HepG2 (cell line): ENCODE data around the gene CDK6. TPM values are rescaled to one million over a fixed set of nuclear protein-coding genes. Genes with fewer than 3 reads are reported as not detected.

ENCODE experiments used
- ARID4A ChIP-seq: sonication (generic); formaldehyde crosslinking; IDR thresholded peaks from 2 replicates; pipeline ENCODE4 v1.5.0; 2020; ENCODE audit warnings: mild to moderate bottlenecking, missing genetic modification reagents, borderline replicate concordance
- BRD4 ChIP-seq: sonication (generic); formaldehyde crosslinking; IDR thresholded peaks from 2 replicates; pipeline ENCODE4 v1.4.0; 2020; ENCODE audit warnings: missing genetic modification reagents
- HES4 ChIP-seq: sonication (generic); formaldehyde crosslinking; IDR thresholded peaks from 2 replicates; pipeline ENCODE4 v1.9.0; 2021; ENCODE audit warnings: mild to moderate bottlenecking, missing genetic modification reagents, borderline replicate concordance
- ISL2 ChIP-seq: sonication (generic); formaldehyde crosslinking; IDR thresholded peaks from 2 replicates; pipeline ENCODE4 v1.5.0; 2020; ENCODE audit warnings: missing genetic modification reagents
- MXD3 ChIP-seq: IDR thresholded peaks from 2 replicates; pipeline ENCODE4 v1.6.1; 2016; ENCODE audit warnings: mild to moderate bottlenecking, missing biosample characterization, missing genetic modification reagents
- NFIB ChIP-seq: sonication (generic); formaldehyde crosslinking; IDR thresholded peaks from 2 replicates; pipeline ENCODE4 v1.9.0; 2021; ENCODE audit warnings: missing genetic modification reagents, mild to moderate bottlenecking, borderline replicate concordance
- SMAD3 ChIP-seq: sonication (generic); formaldehyde crosslinking; IDR thresholded peaks from 2 replicates; pipeline ENCODE4 v1.4.0; 2020; ENCODE audit warnings: missing genetic modification reagents
- SP1 ChIP-seq, 2 experiments: fragments of 450-650 bp in 1 of 2; sonication (generic) in 1 of 2; formaldehyde crosslinking in 1 of 2; IDR thresholded peaks; 2 replicates each; pipeline versions ENCODE4 v1.4.0 to v1.6.1; 2016 to 2020; ENCODE audit warnings: missing genetic modification reagents in 1 of 2
- U2AF1 ChIP-seq: fragments of 200-400 bp; formaldehyde crosslinking; optimal IDR thresholded peaks from 2 replicates; pipeline ENCODE3; 2017; ENCODE audit warnings: mild to moderate bottlenecking, low read depth, low read length
- ZBTB4 ChIP-seq: sonication (generic); formaldehyde crosslinking; IDR thresholded peaks from 2 replicates; pipeline ENCODE4 v1.4.0; 2020; ENCODE audit warnings: missing genetic modification reagents, mild to moderate bottlenecking, borderline replicate concordance
- ZFP37 ChIP-seq: sonication (generic); formaldehyde crosslinking; IDR thresholded peaks from 2 replicates; pipeline ENCODE4 v1.4.0; 2020; ENCODE audit warnings: missing genetic modification reagents, borderline replicate concordance
- ZMYM2 ChIP-seq: sonication (generic); formaldehyde crosslinking; IDR thresholded peaks from 2 replicates; pipeline ENCODE4 v1.8.0; 2022; ENCODE audit warnings: mild to moderate bottlenecking, missing genetic modification reagents
- ZNF121 ChIP-seq: sonication (generic); formaldehyde crosslinking; IDR thresholded peaks from 2 replicates; pipeline ENCODE4 v1.5.0; 2020; ENCODE audit warnings: mild to moderate bottlenecking, missing genetic modification reagents
- ZNF33B ChIP-seq: sonication (generic); formaldehyde crosslinking; IDR thresholded peaks from 2 replicates; pipeline ENCODE4 v1.5.1; 2020; ENCODE audit warnings: mild to moderate bottlenecking, missing genetic modification reagents
- ZNF34 ChIP-seq: sonication (generic); formaldehyde crosslinking; IDR thresholded peaks from 2 replicates; pipeline ENCODE4 v1.4.0; 2020; ENCODE audit warnings: mild to moderate bottlenecking, missing genetic modification reagents, borderline replicate concordance
- ZNF367 ChIP-seq: sonication (generic); formaldehyde crosslinking; IDR thresholded peaks from 2 replicates; pipeline ENCODE4 v1.4.0; 2020; ENCODE audit warnings: missing genetic modification reagents, borderline replicate concordance
- ZNF451 ChIP-seq: sonication (generic); formaldehyde crosslinking; IDR thresholded peaks from 2 replicates; pipeline ENCODE4 v1.5.0; 2020; ENCODE audit warnings: mild to moderate bottlenecking, missing genetic modification reagents
- ZNF713 ChIP-seq: sonication (generic); formaldehyde crosslinking; IDR thresholded peaks from 2 replicates; pipeline ENCODE4 v1.4.0; 2020; ENCODE audit warnings: mild to moderate bottlenecking, missing genetic modification reagents
- ZNF879 ChIP-seq: sonication (generic); formaldehyde crosslinking; IDR thresholded peaks from 2 replicates; pipeline ENCODE4 v1.8.1; 2023; ENCODE audit warnings: missing genetic modification reagents
- ZSCAN29 ChIP-seq: sonication (generic); formaldehyde crosslinking; conservative IDR thresholded peaks from 2 replicates; pipeline ENCODE4 v1.4.0; 2020; ENCODE audit warnings: mild to moderate bottlenecking, missing genetic modification reagents
- polyA plus RNA-seq, 8 experiments: library from polyadenylated mRNA; depleted of rRNA in 3 of 8; stranded (reverse) in 7 of 8; unstranded in 1 of 8; fragments of >200 nt; fragmentation: Illumina TruSeq in 4 of 8; extraction: Trizol in 4 of 8; gene quantifications; 2 replicates each; pipeline versions ENCODE4 v1.2.1 to v1.2.3, GENCODE V29; 2011 to 2016; ENCODE audit warnings: low read depth in 4 of 8, missing spikeins in 1 of 8, mixed read lengths in 1 of 8; ENCODE audit not compliant: insufficient read depth in 1 of 8
- total RNA-seq, 5 experiments: library from RNA; depleted of rRNA; stranded (reverse); fragments of >200 nt; fragmentation: Illumina TruSeq; extraction: Trizol; gene quantifications; 2 replicates each; pipeline ENCODE4 v1.2.3, GENCODE V29; 2016; ENCODE audit warnings: low read depth in 1 of 5

The CDK6 gene
- total and polyA plus RNA-seq, 2 of the 13 experiments (the other 11 are each of a cell fraction or from before 2014, with no cell fraction given) = 34.6 to 90.8 TPM

- TF ChIP-seq ZBTB4 (CRISPR knock-in tag) (peak; percentile 86), ZNF879 (CRISPR knock-in tag) (no peak), ZNF367 (CRISPR knock-in tag) (no peak), ZNF33B (no peak), ZNF34 (CRISPR knock-in tag) (0 out of 2 replicates have a peak, but pooled peaks have one; percentile 38), BRD4 (CRISPR knock-in tag) (peak; percentile 50), U2AF1 (no peak), ZMYM2 (0 out of 2 replicates have a peak, but pooled peaks have one; percentile 26), ZNF713 (CRISPR knock-in tag) (no peak), ZFP37 (CRISPR knock-in tag) (no peak), MXD3 (CRISPR knock-in tag) (no peak), SP1 (IDR thresholded peaks at IDR 0.05) (no peak), SP1 (CRISPR knock-in tag; IDR thresholded peaks at IDR 0.05) (peak; percentile 34; the same call in 1 of the 2 replicates), SMAD3 (CRISPR knock-in tag) (peak; percentile 90), NFIB (CRISPR knock-in tag) (no peak), HES4 (CRISPR knock-in tag) (no peak), ISL2 (CRISPR knock-in tag) (peak; percentile 98), ZSCAN29 (CRISPR knock-in tag) (0 out of 2 replicates have a peak, but pooled peaks have one; percentile 36), ZNF121 (CRISPR knock-in tag) (no peak), ZNF451 (peak; percentile 31; the same call in 1 of the 2 replicates), ARID4A (CRISPR knock-in tag) (peak; percentile 88)
Measured at GRCh38 chr7:92695308-92696261, 140.8 kb downstream of the CDK6 start (continued).
